ENCODE measurements around the gene CRELD2.

The CRELD2 gene

DNA sequence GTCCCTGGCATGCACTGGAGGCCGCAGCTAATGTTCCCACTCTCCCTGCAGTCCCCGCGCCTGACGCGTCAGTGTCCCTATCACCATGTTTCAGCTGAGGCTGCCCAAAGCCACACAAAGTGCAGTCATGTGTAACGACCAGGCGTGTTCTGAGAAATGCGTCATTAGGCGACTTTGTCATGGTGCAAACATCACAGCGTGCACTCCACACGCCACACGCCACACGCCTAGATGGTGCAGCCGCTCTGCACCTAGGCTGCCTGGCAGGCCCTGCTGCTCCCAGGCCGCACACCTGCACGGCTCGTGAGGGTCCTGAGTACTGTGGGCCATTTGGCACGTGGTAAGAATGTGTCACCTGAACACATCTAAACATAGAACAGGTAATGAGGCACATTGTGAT lies 2.4 kb downstream of the CRELD2 start:
- no peaks in the 10 kb centered on the region for H3K27me3 ChIP-seq (replicated peaks; ENCODE audit: control insufficient read depth, insufficient read depth, low read length)
- TF ChIP-seq, protein P1, sequence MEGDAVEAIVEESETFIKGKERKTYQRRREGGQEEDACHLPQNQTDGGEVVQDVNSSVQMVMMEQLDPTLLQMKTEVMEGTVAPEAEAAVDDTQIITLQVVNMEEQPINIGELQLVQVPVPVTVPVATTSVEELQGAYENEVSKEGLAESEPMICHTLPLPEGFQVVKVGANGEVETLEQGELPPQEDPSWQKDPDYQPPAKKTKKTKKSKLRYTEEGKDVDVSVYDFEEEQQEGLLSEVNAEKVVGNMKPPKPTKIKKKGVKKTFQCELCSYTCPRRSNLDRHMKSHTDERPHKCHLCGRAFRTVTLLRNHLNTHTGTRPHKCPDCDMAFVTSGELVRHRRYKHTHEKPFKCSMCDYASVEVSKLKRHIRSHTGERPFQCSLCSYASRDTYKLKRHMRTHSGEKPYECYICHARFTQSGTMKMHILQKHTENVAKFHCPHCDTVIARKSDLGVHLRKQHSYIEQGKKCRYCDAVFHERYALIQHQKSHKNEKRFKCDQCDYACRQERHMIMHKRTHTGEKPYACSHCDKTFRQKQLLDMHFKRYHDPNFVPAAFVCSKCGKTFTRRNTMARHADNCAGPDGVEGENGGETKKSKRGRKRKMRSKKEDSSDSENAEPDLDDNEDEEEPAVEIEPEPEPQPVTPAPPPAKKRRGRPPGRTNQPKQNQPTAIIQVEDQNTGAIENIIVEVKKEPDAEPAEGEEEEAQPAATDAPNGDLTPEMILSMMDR (IDR thresholded peaks at IDR 0.05; ENCODE audit: insufficient read depth, low read length, poor library complexity, severe bottlenecking): no peak

GRCh38 chr22:49921508-49922278 lies 3.3 kb downstream of the CRELD2 start:
- Histone ChIP-seq H3K27me3 (replicated peaks; ENCODE audit: control insufficient read depth, insufficient read depth, low read length) (no peaks in the 10 kb centered on the region), H3K4me3 (replicated peaks; ENCODE audit: low read depth, low read length) (no peak overlapping the region), H3K36me3 (ENCODE audit: control insufficient read depth, insufficient read depth, low read length) (peaks cover 17% of the 10 kb centered on the region)
- no peak for DNase-seq (ENCODE audit: extremely low read depth, insufficient read length)
- TF ChIP-seq, protein P1 (IDR thresholded peaks at IDR 0.05; ENCODE audit: insufficient read depth, low read length, poor library complexity, severe bottlenecking): no peak

More for the DNA sequence above, 2.4 kb downstream of the CRELD2 start:
- no peak for DNase-seq (ENCODE audit: extremely low read depth, insufficient read length)
- Histone ChIP-seq H3K36me3 (ENCODE audit: control insufficient read depth, insufficient read depth, low read length) (peaks cover 17% of the 10 kb centered on the region), H3K4me3 (replicated peaks; ENCODE audit: low read depth, low read length) (no peak overlapping the region)

DNA sequence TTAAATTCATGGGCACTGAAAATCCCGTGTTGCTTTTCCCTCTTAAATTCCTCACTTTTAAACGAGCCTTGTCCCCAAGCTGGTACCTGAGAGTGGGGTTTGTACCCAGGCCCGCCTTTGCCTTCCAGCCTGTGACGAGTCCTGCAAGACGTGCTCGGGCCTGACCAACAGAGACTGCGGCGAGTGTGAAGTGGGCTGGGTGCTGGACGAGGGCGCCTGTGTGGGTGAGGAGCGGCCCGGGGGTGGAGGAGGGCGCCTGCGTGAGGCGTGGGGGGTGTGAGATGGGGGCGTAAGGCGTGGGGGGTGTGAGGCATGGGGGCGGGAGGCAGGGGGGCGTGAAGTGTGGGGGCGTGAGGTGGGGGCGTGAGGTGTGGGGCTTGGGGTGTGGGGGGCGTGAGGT lies 4.0 kb downstream of the CRELD2 start:
- TF ChIP-seq, protein P1 (IDR thresholded peaks at IDR 0.05; ENCODE audit: insufficient read depth, low read length, poor library complexity, severe bottlenecking): no peak
- no peak for DNase-seq (ENCODE audit: extremely low read depth, insufficient read length)
- H3K27me3 ChIP-seq (replicated peaks; ENCODE audit: control insufficient read depth, insufficient read depth, low read length): no peaks in the 10 kb centered on the region
- no peak overlapping the region for H3K4me3 ChIP-seq (replicated peaks; ENCODE audit: low read depth, low read length)
- H3K36me3 ChIP-seq (ENCODE audit: control insufficient read depth, insufficient read depth, low read length): peaks cover 17% of the 10 kb centered on the region

DNA sequence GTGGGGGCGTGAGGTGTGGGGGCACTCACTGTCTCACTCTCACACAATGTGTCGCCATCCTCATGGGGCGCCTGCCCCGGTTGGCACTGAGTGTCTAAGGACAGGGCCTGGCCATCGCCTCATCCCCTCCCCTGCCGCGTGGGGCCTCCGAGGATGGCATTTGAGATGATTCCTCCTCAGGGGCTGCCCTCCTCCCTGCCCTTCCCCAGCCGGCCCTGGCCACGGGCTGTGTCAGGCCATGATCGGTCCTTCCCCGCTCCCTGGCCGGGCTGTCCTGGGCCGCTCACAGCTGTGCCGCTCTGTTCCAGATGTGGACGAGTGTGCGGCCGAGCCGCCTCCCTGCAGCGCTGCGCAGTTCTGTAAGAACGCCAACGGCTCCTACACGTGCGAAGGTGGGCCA lies 4.5 kb downstream of the CRELD2 start:
- Histone ChIP-seq H3K27me3 (replicated peaks; ENCODE audit: control insufficient read depth, insufficient read depth, low read length) (no peaks in the 10 kb centered on the region), H3K36me3 (ENCODE audit: control insufficient read depth, insufficient read depth, low read length) (peaks cover 17% of the 10 kb centered on the region), H3K4me3 (replicated peaks; ENCODE audit: low read depth, low read length) (no peak overlapping the region)
- no peak for DNase-seq (ENCODE audit: extremely low read depth, insufficient read length)
- TF ChIP-seq, protein P1 (IDR thresholded peaks at IDR 0.05; ENCODE audit: insufficient read depth, low read length, poor library complexity, severe bottlenecking): no peak

DNA sequence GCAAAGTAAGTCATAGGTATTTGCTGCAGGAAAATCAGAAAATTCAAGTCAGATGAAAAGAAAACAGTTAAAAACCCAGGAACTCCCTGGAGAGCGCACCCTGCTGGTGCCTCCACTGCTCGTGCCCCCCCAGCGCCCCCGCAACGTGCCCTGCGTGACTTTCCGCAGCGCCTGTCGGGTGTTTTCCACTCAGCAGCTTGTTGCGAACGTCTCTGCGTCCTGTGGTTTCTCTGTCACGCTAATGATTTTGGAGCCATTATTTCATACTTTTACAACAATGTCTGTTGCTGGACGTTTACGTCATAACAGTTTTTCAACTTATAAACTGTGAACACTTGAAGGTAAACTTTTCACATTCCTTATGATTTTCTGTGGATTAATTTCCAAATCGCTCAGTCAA lies 5.0 kb downstream of the CRELD2 start:
- peak; percentile 85 for DNase-seq (ENCODE audit: extremely low read depth, insufficient read length)
- Histone ChIP-seq H3K36me3 (ENCODE audit: control insufficient read depth, insufficient read depth, low read length) (peaks cover 17% of the 10 kb centered on the region), H3K4me3 (replicated peaks; ENCODE audit: low read depth, low read length) (no peak overlapping the region), H3K27me3 (replicated peaks; ENCODE audit: control insufficient read depth, insufficient read depth, low read length) (no peaks in the 10 kb centered on the region)
- TF ChIP-seq, protein P1 (IDR thresholded peaks at IDR 0.05; ENCODE audit: insufficient read depth, low read length, poor library complexity, severe bottlenecking): peak; percentile 75

All from GM06990 (cell line).